COLO829 (cell line): Measurements from ENCODE around the gene SLAMF9.

ENCODE experiments used
- DNase-seq: peaks from one replicate; pipeline ENCODE4 v3.0.0; 2012; ENCODE audit warnings: low spot score

The SLAMF9 gene

GRCh38 chr1:159953536-159954515 is at the start of gene SLAMF9:
Gene SLAMF9, minus strand, starts transcription at chr1:159954237. Its CDS starts 100 bp downstream, at chr1:159954137.
- peak; percentile 70 for DNase-seq

- no peak for DNase-seq
Observed at GRCh38 chr1:160001440-160001839, 47.4 kb upstream of the SLAMF9 start.

GRCh38 chr1:159999204-159999603 is 45.2 kb upstream of the SLAMF9 start:
- no peak for DNase-seq

GRCh38 chr1:159996653-159997052 is 42.6 kb upstream of the SLAMF9 start:
- no peak for DNase-seq

- no peak for DNase-seq
Observed at GRCh38 chr1:159994896-159995295, 40.9 kb upstream of the SLAMF9 start.

- no peak for DNase-seq
Observed at GRCh38 chr1:159993911-159994310, 39.9 kb upstream of the SLAMF9 start.

- no peak for DNase-seq
Observed at GRCh38 chr1:159992161-159992560, 38.1 kb upstream of the SLAMF9 start.

- DNase-seq, result no peak
Observed at GRCh38 chr1:159991513-159991912, 37.5 kb upstream of the SLAMF9 start.

- no peak for DNase-seq
Observed at GRCh38 chr1:159990005-159990404, 36.0 kb upstream of the SLAMF9 start.

- DNase-seq, result no peak
Observed at GRCh38 chr1:159989581-159989980, 35.5 kb upstream of the SLAMF9 start.

GRCh38 chr1:159988006-159988405 is 34.0 kb upstream of the SLAMF9 start:
- DNase-seq, result no peak

GRCh38 chr1:159987186-159987585 is 33.1 kb upstream of the SLAMF9 start:
- DNase-seq, result no peak

GRCh38 chr1:159986531-159986930 is 32.5 kb upstream of the SLAMF9 start:
- DNase-seq, result no peak

- DNase-seq, result no peak
Observed at GRCh38 chr1:159986093-159986492, 32.1 kb upstream of the SLAMF9 start.

GRCh38 chr1:159985473-159985872 is 31.4 kb upstream of the SLAMF9 start:
- DNase-seq, result no peak

- no peak for DNase-seq
Observed at GRCh38 chr1:159983681-159984080, 29.6 kb upstream of the SLAMF9 start.

GRCh38 chr1:159982280-159982679 is 28.2 kb upstream of the SLAMF9 start:
- no peak for DNase-seq

GRCh38 chr1:159981351-159982055 is 27.5 kb upstream of the SLAMF9 start:
- DNase-seq, result no peak

GRCh38 chr1:159980786-159981185 is 26.7 kb upstream of the SLAMF9 start:
- DNase-seq, result no peak

- DNase-seq, result no peak
Observed at GRCh38 chr1:159980076-159980475, 26.0 kb upstream of the SLAMF9 start.

- no peak for DNase-seq
Observed at GRCh38 chr1:159979257-159979656, 25.2 kb upstream of the SLAMF9 start.

- no peak for DNase-seq
Observed at GRCh38 chr1:159978107-159978398, 24.0 kb upstream of the SLAMF9 start.

- DNase-seq, result no peak
Observed at GRCh38 chr1:159977364-159978106, 23.5 kb upstream of the SLAMF9 start.
